ENCODE results near the gene CRK.

CRK gene
- 86.0 to 134 (median 112) reads per million in 17 experiments for total RNA-seq

DNA sequence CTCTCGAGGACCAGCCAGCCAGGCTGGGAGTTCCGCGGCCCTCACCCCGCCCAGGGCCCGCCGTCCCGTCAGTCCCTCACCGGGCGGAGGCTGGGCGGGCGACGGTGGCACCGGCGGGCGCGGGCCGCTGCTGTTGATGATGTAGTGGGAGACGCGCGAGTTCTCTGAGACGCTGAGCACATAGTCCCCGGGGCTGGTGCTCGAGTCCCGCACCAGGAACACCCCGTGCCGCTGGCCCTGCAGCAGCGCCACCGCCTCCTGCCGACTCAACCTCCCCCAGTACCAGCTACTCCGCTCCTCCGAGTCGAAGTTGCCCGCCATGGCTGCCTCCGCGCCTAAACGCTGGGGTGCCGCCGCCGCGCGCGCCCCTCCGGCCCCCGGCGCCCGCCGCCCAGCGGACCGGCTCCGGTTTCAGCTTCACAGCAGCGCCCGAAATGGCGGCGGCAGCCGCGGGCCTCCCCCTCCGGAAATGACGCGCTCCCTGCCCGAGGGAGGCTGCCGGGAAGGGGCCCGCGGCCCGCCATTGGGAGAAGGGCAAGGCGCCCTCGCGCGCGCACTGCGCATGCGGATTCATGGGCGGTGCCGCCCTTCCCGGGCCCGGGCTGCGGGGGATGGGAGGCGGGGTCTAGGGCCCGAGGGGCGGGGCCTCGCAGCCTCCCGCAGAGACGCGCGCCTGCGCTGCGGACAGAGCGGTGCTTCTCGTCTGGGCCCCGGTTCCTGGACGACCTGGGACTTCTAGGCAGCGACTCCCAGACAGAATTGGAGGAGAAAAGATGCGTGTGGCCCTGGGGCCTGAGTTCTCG is at the start of gene CRK:
Gene CRK, minus strand, starts transcription at position 436 of the 803 bp plus-strand sequence. Its CDS starts 115 bp downstream, at position 321.
- DNase-seq, result peak; percentile 98 to 100 (median 100)

DNA sequence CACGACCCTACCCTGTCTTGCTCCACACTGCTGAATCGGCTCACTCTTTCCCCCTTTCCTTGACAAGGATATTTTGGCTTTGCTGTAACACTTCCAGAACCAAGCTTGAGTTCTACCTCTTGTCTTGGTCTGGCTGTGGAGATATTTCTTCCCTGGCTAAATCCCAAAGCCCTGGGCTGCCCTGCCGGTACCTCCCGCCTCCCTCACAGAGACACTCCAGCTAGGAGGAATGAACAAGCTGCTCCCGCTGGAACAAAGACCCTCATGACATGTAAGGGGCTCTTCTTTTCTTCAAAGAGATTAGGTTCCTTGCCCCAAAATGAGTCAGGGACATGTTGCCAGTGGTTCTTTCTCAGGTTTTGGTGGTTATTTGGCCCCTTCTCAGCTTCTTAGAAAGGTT is 49.6 kb upstream of the CRK start:
- DNase-seq, result peak in 1 of 4 experiments; percentile 2

DNA sequence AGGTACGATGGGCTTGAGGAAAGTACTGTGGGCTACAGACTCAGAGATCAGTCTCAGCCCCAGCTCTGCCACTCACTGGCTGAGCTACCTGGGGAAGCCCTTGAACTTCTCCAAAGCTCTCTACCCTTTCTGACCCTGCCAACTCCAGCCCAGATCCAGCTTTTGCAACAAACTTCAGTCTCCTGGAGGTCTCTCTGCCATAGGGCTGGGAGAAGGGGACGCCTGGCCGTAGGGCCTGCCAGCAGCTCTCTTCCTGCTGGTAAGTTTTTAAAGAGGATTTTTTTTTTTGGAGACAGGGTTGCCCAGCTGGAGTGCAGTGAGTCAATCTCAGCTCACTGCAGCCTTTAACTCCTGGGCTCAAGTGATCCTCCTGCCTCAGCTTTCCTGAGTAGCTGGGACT is 48.8 kb upstream of the CRK start:
- peak in 1 of 4 experiments; percentile 2 for DNase-seq

DNA sequence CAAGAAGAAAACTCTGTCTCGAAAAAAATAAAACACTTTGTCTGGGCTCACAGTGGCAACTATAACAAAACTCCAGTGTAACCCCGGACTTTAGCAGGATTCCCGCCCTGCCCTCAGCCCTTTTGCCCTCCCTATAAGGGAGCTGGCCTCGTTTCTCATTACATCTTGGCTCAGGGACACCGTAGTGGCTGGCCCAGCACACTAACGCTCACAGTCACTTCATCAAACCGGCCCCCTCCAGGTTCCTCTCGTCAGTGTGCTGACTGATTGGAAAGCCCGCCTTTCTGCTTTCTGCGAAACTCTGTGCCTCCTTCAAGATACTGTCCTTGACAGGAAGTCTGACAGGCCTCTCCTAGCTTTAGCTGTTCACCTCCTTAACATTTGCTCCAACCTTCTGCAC is 47.7 kb upstream of the CRK start:
- no peak for DNase-seq

DNA sequence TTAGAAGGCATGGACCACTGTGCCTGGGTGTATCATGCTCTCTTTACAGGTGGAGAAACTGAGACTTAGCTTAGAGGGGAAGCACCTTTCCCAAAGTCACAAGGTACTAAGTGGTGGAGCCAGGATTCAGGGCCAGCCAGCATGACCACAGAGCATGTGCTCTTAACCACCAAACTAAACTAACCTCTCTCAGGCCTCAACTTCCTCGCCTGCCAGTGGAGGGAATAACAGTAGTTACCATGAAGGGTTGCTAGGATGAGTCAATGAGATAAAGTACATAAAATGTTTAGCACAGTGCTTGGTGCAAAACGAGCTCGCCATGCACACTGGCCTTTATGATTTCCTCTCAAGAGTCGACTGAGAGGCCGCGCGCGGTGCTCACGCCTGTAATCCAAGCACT is 42.8 kb upstream of the CRK start:
- peak; percentile 58 to 80 (median 78) for DNase-seq

DNA sequence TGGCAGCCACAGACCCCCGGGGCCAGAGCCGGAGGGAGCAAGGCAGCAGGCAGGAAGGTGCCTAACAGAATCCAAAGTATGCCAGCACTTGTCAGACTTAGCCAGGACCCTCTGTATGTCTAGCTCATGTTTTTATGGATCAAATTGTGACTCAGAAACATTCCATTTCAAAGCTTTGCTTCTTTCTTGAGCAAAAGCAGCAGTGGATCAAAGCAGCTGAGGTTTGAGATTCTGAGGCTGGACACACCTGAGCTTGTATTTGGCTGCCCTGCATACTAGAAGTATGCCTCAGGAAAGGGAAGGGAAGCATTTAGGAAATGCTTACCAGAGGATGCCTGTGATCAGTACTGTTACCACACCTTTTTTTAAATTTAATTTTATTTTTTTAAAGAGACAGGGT is 42.2 kb upstream of the CRK start:
- no peak for DNase-seq

DNA sequence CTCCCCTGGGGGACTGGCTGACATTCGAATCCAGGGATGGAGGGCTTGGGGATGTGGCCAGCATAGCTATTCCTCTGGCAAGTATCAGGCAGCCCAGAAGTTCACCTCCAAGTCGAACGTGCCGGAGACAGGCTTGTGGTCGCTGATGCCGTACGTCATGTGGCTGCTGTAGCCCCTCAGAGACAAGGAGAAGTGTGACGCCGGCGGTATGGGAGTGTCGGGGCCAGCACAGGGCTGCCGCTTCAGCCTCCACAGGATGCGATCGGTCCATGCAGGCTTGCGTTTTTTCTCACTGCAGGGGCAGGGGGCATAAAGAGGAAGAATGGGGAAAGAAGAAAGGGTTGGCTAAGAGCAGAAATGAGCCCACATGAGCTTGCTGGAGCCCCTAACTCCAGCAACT is 41.8 kb upstream of the CRK start:
- DNase-seq, result no peak

DNA sequence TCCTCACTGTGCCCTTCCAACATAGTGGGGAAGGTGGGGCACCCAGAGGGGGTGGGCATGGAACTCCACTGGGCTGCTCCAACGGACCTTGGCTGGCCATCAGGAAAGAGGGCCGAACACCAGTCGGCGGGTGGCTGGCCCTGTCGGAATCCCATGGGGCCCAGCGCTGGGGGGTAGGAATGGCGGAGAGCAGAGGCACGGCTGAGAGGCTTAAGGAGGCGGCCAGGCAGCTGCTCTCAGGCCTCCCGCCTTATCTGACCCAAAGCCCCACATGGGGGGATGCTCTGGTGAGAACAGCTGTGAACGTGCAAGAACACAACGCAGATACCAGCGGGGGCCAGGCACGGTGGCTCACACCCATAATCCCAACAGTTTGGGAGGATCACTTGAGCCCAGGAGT is 40.8 kb upstream of the CRK start:
- DNase-seq, result no peak

DNA sequence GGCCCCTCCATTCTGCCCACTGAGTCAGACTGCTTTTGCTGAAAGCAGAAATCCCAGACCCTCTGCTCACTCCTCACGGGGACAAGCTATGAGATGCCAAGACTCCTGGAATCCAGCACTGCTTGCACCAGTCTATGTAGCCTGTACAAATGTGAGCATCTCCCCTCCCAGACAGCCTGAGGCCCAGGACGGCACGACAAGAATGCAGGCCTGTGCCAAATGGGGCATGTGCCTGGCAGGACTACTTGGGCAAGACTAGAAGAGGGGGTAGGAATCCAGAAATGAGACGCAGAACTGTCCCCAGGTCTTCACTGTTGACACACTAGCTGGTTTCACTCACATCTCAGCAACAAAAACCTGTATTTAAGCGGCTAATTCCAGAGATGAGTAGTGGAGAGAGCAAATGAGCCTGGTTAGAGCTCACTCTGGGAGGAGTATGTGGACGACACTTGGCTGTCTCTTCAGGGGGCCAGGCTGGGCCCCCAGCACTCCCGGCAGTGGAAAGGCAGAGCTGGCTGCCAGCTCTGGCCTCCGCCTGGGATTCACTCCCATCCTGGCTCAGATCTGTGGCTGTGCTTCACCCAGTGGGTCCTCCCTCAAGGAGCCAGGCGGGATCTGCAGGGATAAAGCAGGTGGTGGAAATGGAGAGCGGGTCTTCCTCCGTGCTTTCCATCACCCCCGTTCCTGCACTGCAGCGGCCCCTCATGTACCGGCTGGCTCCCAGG is 39.4 kb upstream of the CRK start:
- no peak for DNase-seq

DNA sequence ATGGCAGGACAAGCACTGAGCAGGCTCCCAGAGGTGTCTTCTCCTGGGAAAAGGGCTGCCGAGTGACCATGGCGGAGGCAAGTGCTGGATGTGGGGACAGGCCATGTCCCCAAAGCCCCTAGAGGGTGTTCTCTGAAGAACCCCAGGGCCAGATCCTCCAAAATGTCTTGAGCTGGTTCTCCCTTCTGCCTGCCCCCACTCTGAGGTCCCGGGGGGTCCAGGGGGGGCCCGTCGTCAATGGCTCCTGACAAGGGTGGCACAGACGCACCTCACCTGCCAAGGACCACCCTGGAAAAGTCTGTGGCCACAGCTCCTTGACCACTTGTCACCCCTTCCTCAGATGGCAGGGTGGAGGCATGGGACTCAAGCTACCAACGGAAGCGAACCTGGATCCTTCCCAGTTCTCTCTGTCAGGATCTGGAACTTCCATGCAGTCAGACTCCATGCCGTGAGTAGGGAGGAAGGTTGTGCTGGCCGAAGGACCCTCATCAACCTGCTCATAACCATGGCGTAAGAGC is 38.8 kb upstream of the CRK start:
- DNase-seq, result no peak

DNA sequence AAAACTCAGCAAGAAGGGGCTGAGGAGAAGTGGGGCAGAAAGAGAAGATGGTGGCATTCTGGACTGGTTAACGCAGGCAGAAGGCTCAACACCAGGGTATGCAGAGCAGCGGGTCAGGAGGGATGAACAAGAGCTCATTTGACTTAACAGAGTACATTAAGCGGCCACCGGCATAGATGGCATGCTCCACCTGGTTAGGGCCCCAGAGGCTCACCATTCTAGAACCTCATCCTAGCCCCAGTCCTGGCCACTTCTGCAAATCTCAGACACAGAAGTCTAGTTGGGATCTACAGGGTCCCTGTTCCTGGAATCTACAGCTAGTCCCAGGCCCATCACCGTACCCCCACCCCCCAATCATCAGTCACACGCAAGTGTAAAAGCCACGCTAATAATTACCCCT is 38.2 kb upstream of the CRK start:
- DNase-seq, result no peak

DNA sequence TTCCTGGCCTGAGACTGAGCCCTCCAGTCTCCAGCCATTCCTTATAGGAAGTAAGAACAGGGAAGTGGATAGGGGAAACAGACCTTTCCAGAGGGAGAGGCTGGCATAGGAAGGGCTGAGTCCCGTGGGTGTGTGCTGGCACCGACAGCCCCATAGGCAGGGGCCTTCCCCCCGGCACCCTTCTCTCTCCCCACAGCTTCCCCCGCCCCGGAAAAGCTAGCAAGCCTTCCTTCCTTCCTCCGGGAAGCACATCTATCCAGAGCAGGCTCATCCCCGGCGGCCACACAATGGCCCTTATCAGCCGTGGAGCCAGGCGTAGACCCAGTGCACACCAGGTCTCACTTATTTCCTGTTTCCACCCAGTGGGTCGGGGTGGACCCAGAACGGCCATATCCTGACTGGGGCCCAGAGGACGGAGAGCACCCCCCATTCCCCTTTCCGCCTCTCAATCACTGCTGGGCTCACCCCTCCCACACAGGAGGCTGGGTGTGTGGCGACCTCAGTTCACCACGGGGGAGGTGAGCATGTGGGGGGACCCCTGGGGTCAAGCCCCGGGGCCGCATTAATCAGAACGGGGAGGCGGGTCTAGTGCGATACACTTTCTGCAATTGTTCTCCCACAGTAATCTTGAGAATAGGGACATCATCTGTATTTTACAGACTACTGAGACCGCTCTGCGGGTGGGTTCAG is 37.4 kb upstream of the CRK start:
- peak; percentile 76 to 84 (median 84) for DNase-seq

DNA sequence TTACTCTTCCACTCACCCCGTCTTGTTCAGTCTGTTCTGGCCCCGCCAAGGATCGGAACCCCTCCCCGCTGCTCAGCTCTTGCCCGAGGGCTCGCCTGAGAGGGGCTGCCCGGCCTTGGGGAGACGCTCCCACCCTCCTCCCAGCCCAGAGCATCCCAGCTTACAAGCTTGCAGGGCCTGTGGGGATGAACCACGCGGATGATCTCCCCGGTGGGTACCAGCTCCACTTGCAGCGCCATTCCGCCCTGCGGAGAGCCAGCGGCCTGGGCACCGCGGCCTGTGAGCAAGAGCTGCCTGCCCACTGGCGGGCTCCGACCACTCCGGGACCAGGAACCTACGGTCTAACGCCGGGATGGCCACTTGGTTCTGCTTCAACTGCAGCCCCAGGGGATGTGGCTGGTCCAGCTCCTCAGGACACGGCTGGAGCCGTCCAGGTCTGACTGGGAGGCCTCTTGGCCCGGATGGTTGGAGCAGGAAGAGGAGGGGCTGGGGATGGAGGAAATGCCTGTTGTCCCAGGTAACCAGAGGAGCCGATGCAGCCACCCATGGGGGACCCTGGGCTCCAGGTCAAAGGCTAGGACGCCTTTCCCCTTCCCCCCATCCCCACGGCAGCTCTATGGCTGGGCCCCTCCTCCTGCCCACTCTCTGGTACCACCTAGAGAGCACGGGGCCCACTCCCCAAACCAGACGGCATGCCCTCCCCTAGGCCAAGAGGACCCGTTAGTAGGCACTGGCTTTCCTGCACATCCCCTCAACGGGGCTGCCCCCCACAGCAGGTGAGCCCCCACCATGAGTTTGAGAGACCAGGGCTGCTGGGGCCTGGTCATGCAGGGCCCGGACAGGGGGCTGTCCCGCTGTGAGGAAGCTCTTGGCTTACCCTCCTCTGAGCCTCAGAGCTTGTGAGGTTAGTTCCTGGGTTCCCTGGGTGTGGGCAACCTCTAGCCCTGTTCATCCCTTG is 36.5 kb upstream of the CRK start, which contains the start of gene MYO1C:
Gene MYO1C, minus strand, starts transcription at position 438 of the 958 bp plus-strand sequence. Its CDS starts 199 bp downstream, at position 239.
- peak in 1 of 4 experiments; percentile 27 for DNase-seq

DNA sequence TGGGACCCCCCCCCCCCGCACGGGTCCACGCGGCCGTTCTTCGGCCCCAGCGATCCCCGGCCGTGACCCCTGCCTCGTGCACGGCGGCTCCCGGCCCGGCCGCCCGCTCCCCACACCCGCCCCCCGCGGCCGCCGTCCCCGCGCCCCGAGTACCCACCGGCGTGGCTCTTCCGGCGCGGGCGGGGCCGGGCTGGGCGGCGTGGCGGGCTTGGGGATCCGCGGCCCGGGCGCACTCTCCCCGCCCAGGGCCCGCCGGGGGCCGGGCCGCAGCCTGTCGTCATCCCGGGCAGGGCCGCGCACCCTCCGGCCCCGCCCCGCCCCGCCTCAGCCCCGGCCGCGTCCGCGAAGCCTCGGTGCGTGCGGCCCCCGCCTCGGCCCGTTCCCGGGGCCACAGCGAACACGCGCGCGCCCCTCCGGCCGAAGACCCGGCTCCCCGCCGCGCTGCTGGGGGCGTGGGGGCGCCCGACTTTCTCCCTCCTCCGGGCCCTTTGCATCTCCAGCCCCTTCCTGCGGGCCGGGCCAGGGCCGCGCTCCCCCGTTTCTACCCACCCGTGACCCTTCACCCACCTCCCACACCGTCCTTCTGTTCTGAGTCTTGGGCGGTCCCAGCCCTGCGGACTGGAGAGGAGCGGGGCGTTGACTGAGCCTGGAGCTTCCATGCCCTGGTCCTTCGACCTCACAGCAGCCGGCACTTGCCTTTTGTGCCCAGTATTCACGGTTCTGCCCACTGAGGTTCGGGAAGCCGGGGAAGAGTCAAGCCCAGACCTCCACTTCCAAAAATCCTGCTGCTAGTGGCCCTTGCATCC is 35.6 kb upstream of the CRK start:
- DNase-seq, result peak; percentile 66 to 92 (median 80)

DNA sequence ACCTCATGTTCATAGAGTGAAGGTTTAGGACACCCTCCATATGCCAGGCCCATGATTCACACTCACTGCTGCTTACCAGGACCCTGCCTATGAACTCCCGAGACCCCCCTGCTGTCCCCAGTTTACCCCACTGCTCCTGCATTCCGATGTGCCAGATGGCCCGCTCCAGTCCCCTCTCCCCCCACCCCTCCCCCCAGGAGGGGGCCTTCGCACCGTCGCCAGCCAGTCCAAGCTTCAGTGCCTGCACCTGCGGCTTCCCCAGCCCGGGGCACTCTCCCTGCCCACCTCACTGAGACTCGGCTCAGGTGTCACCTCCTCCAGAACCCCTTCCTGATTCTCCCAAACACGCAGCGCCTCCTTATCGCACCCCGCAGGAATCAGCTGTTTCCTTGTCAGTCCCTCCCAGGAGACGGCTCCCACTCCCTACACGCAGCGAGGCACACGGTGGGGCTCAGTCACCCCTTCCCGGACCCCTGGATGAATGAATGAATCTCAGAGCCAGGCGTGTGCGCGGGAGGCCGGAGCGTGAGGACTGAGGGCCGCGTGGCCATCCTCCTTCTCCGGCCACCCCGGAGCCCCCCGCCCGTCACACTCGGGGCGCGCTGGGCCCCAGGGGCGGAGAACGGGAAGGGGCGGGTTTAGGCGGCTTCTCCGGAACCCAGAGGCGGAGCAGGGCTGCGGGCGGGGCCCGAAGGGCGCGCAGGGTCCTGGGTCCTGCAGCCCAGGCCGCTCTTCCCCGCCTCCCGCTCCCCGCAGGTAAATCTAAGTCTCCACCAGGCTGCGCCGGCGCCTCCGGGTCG is 34.8 kb upstream of the CRK start:
- DNase-seq, result peak; percentile 50 to 86 (median 72)

DNA sequence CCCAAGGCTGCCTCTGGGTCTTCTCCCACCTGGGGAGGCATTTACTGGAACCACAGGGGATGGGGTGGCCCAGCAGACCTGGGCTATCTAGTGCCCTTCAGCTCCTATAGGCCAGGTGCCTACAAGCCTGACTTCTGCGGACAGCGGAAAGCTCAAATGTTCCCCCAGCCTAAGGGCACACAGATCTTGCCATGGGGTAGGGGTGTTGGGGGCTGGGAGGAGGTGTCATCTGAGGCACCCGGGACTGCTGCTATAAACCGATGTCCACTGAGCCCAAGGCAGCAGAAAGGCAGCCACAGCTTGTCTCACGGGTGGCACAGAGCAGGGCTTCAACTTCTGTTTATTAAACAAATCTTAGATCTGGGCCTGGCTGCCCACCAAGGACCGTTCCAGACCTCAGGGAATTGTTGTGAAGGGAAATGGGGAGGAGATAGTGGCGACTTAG is 32.8 kb upstream of the CRK start:
- no peak for DNase-seq

DNA sequence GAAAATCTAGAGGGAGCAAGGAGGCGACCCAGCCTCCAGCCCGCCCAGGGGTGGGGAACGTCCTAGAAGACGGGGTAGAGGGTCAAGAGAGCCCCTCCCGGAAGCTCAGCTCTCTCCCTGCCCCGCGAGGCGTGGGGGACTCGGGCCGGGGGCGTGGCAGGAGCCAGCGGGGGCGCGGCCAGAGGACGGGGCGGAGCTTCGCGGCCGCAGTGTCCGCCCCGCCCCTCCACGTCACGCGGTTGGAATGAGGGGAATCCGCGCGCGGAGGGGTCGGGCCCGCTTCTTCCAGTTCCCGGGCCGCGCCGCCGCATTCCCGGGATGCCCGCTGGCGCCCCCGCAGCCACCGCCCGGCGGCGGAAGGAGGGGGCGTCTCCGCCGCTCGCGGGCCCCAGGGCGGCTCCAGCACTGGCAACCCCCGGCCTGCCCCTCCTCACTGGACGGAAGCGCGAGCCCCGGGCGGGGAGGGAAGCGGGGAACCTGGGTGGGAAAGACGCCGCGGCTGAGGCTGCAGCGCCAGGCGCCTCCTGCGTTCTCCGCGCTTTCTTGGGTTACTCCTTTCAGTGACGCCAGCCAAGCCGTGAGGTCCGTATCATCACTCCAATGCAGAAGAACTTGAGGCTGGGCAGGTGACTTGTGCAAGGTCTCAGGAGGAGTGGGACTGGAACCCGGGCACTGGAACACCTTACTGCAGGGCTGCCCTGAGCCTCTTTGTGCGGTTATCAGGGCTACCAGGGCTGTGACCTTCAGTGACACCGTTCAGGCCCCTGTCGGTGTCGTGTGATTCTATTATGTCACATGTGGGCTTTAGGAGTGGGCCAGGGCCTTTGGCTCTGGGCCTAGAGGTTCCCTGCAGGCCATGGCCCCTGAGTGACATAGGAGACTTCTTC is 32.1 kb upstream of the CRK start:
- peak; percentile 76 to 93 (median 85) for DNase-seq

DNA sequence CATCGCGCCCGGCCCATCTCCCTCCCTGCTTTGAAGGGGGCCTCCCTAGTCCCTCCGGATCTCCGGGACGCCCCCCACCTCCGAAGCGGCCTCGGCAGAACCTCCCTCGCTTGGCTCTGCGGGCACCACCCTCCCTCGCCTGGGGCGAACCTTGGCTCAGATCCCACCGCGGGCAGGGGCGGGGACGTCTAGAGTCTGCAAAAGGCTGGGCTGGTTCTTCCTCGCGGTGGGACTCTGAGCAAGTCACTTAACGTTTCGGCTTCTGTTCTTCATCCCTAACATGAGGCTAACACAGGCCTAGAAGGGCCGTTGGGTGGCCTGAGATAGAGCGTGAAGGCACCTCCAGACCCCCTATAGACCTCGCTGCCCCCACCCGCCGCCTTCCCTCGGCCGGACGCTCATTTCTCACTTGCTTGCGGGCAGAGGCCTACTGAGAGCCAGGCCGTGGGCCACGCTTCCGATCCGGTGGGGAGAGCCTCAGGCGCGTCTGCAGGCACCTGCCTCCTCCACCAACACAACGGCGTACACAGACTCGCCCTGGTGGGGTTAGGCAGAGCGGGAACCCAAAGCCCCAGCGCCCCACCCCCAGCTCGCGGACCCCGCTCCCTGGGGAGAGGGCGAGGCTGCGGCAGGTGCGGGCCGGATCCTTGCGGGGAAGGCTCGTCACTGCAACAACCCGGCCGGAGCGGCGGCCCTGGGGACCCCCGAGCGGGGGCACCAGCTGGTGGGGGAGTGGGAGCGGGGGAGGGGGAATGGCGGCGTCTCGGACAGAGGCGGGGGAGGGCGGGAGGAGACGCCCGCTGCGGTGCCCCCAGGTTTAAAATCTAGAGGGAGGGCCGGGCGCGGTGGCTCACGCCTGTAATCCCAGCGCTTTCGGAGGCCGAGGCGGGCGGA is 31.0 kb upstream of the CRK start:
- DNase-seq, result peak; percentile 50 to 81 (median 62)
